HFFc6 (cell line): ENCODE measurements around the gene PSENEN. TPM values are rescaled to one million over a fixed set of nuclear protein-coding genes. Genes with fewer than 3 reads are reported as not detected.

Experiments used
- DNase-seq: peaks from one replicate; pipeline ENCODE4 v3.0.0-alpha.2; 2018
- H3K27ac Mint-ChIP-seq: 2 replicates; pipeline ENCODE4 v1.8.0; 2020; ENCODE audit warnings: mild to moderate bottlenecking, mixed read lengths
- H3K27me3 Mint-ChIP-seq: 2 replicates; pipeline ENCODE4 v1.8.0; 2021; ENCODE audit warnings: mild to moderate bottlenecking, moderate library complexity, mixed read lengths; ENCODE audit not compliant: insufficient read depth
- H3K36me3 Mint-ChIP-seq: 2 replicates; pipeline ENCODE4 v1.8.0; 2021; ENCODE audit warnings: low read depth, mixed read lengths
- H3K4me1 Mint-ChIP-seq: 2 replicates; pipeline ENCODE4 v1.8.0; 2020; ENCODE audit warnings: low read depth, mixed read lengths
- H3K4me3 Mint-ChIP-seq: 2 replicates; pipeline ENCODE4 v1.8.0; 2020; ENCODE audit warnings: mild to moderate bottlenecking, moderate library complexity, mixed read lengths
- H3K9me3 Mint-ChIP-seq: 2 replicates; pipeline ENCODE4 v1.8.0; 2020; ENCODE audit warnings: mild to moderate bottlenecking, mixed read lengths
- total RNA-seq, 6 experiments: library from RNA; stranded (reverse); fragmentation: NEBNext Ultra II Directional; extraction: Animal tissue kit (Norgen Biotek cat#: 25700); gene quantifications; 2 replicates in 1 of 6; 3 replicates in 5 of 6; pipeline ENCODE4 v1.2.3, GENCODE V29; 2021
- TF ChIP-seq, protein P1 (sequence below): fragments of 200-600 bp; sonication (generic); IDR thresholded peaks from 2 replicates; pipeline ENCODE4 v1.5.0; 2021; ENCODE audit warnings: antibody characterized with exemption, mild to moderate bottlenecking

The PSENEN gene
- total RNA-seq, 6 experiments from 2014 or later = 68.2 to 86.6 (median 74.9) TPM

DNA sequence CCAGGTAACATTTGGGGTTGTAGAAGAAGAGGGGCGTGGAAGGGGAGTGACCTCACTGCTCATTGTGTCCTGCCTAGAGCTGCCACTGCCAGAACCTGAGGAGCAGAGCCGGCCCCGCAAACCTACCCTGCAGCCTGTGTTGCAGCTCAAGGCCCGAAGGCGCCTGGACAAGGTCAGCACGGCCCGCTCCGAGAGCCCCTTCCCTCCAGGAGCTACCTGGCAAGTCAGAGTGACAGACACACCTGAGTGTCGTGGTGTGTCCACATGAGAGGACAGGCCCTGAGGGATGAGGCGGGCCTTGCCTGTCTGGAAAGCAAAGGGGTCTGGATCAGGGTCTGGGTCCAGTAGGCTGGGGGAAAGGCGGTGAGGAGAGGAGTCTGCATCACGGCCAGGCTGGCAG is 20.9 kb upstream of the PSENEN start:
- Mint-ChIP-seq H3K4me3 (no peak overlapping the region), H3K9me3 (no peaks in the 10 kb centered on the region), H3K27ac (no peak overlapping the region), H3K36me3 (peaks cover 8% of the 10 kb centered on the region; the same call in 1 of the 2 replicates), H3K4me1 (peaks cover 1% of the 10 kb centered on the region), H3K27me3 (peaks cover 2% of the 10 kb centered on the region; the same call in 1 of the 2 replicates)
- DNase-seq = no peak
- TF ChIP-seq, protein P1, sequence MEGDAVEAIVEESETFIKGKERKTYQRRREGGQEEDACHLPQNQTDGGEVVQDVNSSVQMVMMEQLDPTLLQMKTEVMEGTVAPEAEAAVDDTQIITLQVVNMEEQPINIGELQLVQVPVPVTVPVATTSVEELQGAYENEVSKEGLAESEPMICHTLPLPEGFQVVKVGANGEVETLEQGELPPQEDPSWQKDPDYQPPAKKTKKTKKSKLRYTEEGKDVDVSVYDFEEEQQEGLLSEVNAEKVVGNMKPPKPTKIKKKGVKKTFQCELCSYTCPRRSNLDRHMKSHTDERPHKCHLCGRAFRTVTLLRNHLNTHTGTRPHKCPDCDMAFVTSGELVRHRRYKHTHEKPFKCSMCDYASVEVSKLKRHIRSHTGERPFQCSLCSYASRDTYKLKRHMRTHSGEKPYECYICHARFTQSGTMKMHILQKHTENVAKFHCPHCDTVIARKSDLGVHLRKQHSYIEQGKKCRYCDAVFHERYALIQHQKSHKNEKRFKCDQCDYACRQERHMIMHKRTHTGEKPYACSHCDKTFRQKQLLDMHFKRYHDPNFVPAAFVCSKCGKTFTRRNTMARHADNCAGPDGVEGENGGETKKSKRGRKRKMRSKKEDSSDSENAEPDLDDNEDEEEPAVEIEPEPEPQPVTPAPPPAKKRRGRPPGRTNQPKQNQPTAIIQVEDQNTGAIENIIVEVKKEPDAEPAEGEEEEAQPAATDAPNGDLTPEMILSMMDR = no peak

DNA sequence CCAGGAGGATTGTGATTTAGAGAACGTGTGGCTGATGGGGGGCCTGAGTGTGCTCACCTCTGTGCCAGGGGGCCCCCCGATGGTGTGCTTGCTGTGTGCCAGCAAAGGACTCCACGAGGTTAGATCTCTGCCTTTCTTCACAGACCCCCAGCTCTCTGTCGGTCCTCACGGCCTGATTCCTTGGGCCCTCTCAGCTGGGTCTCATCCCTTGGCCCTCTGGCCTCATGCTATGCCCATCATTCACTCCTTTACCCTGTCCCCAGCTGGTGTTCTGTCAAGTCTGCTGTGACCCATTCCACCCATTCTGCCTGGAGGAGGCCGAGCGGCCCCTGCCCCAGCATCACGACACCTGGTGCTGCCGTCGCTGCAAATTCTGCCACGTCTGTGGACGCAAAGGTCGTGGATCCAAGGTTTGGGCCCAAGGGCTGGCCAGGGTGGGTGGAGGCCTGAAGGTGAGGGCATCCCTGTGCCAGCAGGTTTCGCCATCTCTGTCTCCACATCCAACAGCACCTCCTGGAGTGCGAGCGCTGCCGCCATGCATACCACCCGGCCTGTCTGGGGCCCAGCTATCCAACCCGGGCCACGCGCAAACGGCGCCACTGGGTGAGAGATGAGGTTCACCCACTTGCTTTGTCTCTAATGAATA is 20.1 kb upstream of the PSENEN start:
- Mint-ChIP-seq H3K36me3 (peaks cover 10% of the 10 kb centered on the region), H3K9me3 (no peaks in the 10 kb centered on the region), H3K27ac (no peak overlapping the region), H3K27me3 (peaks cover 2% of the 10 kb centered on the region; the same call in 1 of the 2 replicates), H3K4me3 (no peak overlapping the region), H3K4me1 (no peaks in the 10 kb centered on the region)
- DNase-seq = no peak
- TF ChIP-seq, protein P1 = no peak

DNA sequence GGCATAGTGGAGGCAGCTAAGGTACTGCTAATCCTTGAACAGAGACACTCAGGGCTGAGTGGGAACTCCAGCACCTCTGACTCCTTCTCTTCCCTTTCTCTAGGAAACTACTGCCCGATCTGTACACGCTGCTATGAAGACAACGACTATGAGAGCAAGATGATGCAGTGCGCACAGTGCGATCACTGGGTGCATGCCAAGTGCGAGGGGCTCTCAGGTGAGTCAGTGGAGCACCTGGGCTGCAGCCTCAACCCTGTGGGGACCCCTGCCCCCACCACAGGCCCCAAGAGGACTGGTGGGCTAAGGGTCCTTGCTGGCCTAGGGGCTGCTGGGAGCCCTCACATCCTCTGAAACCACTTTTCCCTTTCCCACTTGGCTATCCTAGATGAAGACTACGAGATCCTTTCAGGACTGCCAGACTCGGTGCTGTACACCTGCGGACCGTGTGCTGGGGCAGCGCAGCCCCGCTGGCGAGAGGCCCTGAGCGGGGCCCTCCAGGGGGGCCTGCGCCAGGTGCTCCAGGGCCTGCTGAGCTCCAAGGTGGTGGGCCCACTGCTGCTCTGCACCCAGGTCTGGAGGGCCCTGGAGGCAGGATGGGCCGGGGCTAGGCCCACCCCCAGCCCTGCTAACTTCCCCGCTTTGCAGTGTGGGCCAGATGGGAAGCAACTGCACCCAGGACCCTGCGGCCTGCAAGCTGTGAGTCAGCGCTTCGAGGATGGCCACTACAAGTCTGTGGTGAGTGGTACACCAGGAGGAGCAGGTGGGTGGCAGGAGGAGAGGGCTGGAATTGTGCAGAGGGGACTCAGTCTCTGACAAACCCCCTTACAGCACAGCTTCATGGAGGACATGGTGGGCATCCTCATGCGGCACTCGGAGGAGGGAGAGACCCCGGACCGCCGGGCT is 18.1 kb upstream of the PSENEN start:
- TF ChIP-seq, protein P1 = no peak
- H3K27ac Mint-ChIP-seq = no peak overlapping the region
- DNase-seq = no peak
- H3K9me3 Mint-ChIP-seq = no peaks in the 10 kb centered on the region
- H3K27me3 Mint-ChIP-seq = peaks cover 2% of the 10 kb centered on the region; the same call in 1 of the 2 replicates
- H3K4me1 Mint-ChIP-seq = no peaks in the 10 kb centered on the region
- H3K36me3 Mint-ChIP-seq = peaks cover 12% of the 10 kb centered on the region
- no peak overlapping the region for H3K4me3 Mint-ChIP-seq

DNA sequence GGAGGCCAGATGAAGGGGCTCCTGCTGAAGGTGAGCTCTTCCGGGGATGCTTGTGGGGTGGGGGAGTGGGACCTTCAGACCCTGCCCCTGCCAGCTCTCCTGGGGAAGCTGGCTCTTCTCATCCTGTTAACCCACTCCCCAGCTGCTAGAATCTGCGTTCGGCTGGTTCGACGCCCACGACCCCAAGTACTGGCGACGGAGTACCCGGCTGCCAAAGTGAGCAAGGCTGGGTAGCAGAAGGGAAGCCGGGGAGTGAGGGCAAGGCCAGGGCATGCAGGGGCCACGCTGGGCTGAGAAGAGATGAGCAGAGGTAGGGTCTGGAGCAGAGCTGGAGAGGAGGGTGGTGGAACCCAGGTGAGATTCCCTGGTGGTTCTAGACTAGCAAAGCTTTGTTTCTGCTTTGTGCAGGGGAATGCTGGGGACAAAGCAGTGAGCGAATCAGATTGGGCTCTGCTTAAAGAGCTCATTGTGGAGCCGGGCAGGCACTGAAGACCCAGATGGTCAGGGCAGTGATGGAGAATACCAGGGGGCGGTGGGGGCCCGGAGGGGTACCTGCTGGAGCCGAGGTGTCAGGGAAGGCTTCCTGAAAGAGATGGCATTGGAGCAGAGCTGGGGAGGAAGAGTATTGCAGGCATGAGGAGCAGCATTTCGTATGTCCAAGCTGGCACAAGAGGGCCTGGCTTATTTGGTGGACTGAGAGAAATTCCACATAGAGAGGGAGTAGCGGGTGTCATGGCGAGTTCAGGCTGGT is 17.3 kb upstream of the PSENEN start:
- H3K4me1 Mint-ChIP-seq = no peaks in the 10 kb centered on the region
- H3K36me3 Mint-ChIP-seq = peaks cover 12% of the 10 kb centered on the region
- H3K4me3 Mint-ChIP-seq = no peak overlapping the region
- H3K27me3 Mint-ChIP-seq = peaks cover 2% of the 10 kb centered on the region; the same call in 1 of the 2 replicates
- TF ChIP-seq, protein P1 = no peak
- DNase-seq = no peak
- H3K9me3 Mint-ChIP-seq = no peaks in the 10 kb centered on the region
- H3K27ac Mint-ChIP-seq = no peak overlapping the region

DNA sequence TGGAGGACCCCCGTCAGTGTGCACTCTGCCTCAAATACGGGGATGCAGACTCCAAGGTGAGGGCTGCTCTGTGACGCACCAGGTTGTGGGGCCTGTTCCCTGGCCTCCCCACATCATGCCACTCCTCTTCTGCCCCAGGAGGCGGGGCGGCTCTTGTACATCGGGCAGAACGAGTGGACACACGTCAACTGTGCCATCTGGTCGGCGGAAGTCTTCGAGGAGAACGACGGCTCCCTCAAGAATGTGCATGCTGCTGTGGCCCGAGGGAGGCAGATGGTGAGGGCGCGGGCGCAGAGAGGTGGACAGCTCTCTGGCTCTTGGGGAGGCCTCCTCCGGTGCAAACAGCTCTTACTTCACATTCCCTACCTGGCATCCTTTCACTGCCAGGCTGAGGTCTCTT is 16.4 kb upstream of the PSENEN start:
- Mint-ChIP-seq H3K4me1 (no peaks in the 10 kb centered on the region), H3K36me3 (peaks cover 12% of the 10 kb centered on the region), H3K27me3 (peaks cover 2% of the 10 kb centered on the region), H3K27ac (no peak overlapping the region), H3K4me3 (no peak overlapping the region), H3K9me3 (no peaks in the 10 kb centered on the region)
- DNase-seq = no peak
- TF ChIP-seq, protein P1 = no peak
